ENCODE results near the gene CACNA1C. TPM values are rescaled to one million over a fixed set of nuclear protein-coding genes. Genes with fewer than 3 reads are reported as not detected.
A peak's percentile ranks its signal among the peaks of the same experiment; 100 is the strongest.

CACNA1C gene
- total RNA-seq, 1 experiment from 2014 or later = 1.1 TPM

- Histone ChIP-seq H3K56ac (ENCODE audit: insufficient read length, low read depth, low read length) (no peak overlapping the region), H3K4ac (ENCODE audit: low read depth, low read length) (no peak overlapping the region), H2AFZ (ENCODE audit: low read length) (no peak overlapping the region), H4K8ac (replicated peaks; ENCODE audit: insufficient read length, low read depth, low read length) (no peak overlapping the region), H2BK12ac (ENCODE audit: insufficient read length, low read depth, low read length) (no peak overlapping the region), H4K5ac (ENCODE audit: insufficient read length, low read depth, low read length) (no peak overlapping the region), H4K91ac (ENCODE audit: insufficient read length, low read depth, low read length) (no peak overlapping the region), H3K18ac (ENCODE audit: insufficient read length, low read depth, low read length) (no peak overlapping the region), H3K79me1 (ENCODE audit: insufficient read depth, low read depth, low read length, poor library complexity, severe bottlenecking) (no peaks in the 10 kb centered on the region), H3T11ph (ENCODE audit: low read length) (no peak overlapping the region), H3K14ac (ENCODE audit: insufficient read depth, low read length) (no peak overlapping the region), H2AK5ac (ENCODE audit: insufficient read length, low read length) (no peak overlapping the region), H4K20me1 (ENCODE audit: control insufficient read depth, insufficient read depth, insufficient read length) (no peaks in the 10 kb centered on the region), H2BK20ac (ENCODE audit: low read depth, low read length, poor library complexity, severe bottlenecking) (no peak overlapping the region), H2BK120ac (ENCODE audit: low read depth, low read length, poor library complexity, severe bottlenecking) (no peak overlapping the region), H3K79me2 (ENCODE audit: insufficient read depth, low read length) (no peaks in the 10 kb centered on the region), H3K27me3 (ENCODE audit: insufficient read depth, low read length) (no peaks in the 10 kb centered on the region), H2BK5ac (ENCODE audit: insufficient read length, low read length) (no peak overlapping the region), H3K9ac (ENCODE audit: extremely low read depth, insufficient read length, low read length) (no peak overlapping the region), H2BK15ac (ENCODE audit: low read depth, low read length) (no peak overlapping the region), H3K23me2 (ENCODE audit: insufficient read length, low read depth, low read length, poor library complexity, severe bottlenecking) (no peaks in the 10 kb centered on the region), H3K4me2 (ENCODE audit: insufficient read depth, insufficient read length, low read length) (no peak overlapping the region), H3K9me3 (ENCODE audit: control insufficient read depth, low read depth, low read length) (no peaks in the 10 kb centered on the region), H3K27ac (ENCODE audit: insufficient read length, low read depth, low read length) (no peak overlapping the region), H3K4me1 (ENCODE audit: insufficient read depth, low read length) (no peaks in the 10 kb centered on the region), H3K23ac (ENCODE audit: insufficient read length, low read depth, low read length) (no peak overlapping the region)
- Mint-ChIP-seq H3K27me3 (ENCODE audit: low read depth) (peaks cover 2% of the 10 kb centered on the region), H3K36me3 (ENCODE audit: insufficient read depth in 1 of 3, low read depth in 3 of 3) (no peaks in the 10 kb centered on the region), H3K9me3 (no peaks in the 10 kb centered on the region), H3K4me1 (no peaks in the 10 kb centered on the region), H3K4me3 (no peak overlapping the region), H3K27ac (no peak overlapping the region)
- DNase-seq = peak; percentile 21
- no CpG with 5 or more reads among the region's 11 CpGs for WGBS (ENCODE audit: extremely low coverage, insufficient read length, low lambda C conversion rate)
- TF ChIP-seq, protein P1, sequence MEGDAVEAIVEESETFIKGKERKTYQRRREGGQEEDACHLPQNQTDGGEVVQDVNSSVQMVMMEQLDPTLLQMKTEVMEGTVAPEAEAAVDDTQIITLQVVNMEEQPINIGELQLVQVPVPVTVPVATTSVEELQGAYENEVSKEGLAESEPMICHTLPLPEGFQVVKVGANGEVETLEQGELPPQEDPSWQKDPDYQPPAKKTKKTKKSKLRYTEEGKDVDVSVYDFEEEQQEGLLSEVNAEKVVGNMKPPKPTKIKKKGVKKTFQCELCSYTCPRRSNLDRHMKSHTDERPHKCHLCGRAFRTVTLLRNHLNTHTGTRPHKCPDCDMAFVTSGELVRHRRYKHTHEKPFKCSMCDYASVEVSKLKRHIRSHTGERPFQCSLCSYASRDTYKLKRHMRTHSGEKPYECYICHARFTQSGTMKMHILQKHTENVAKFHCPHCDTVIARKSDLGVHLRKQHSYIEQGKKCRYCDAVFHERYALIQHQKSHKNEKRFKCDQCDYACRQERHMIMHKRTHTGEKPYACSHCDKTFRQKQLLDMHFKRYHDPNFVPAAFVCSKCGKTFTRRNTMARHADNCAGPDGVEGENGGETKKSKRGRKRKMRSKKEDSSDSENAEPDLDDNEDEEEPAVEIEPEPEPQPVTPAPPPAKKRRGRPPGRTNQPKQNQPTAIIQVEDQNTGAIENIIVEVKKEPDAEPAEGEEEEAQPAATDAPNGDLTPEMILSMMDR (conservative IDR thresholded peaks at IDR 0.05) = no peak
Observed at GRCh38 chr12:2666411-2666810, 613.6 kb downstream of the CACNA1C start.

All from H9 (cell line).